Adrenal gland (tissue), 12 donors: ENCODE data around the gene ARHGAP18. TPM values are rescaled to one million over a fixed set of nuclear protein-coding genes. Genes with fewer than 3 reads are reported as not detected.
A peak's percentile ranks its signal among the peaks of the same experiment; 100 is the strongest.

Experiments
- DNase-seq, 7 donors: peaks; one replicate each; pipeline ENCODE4 v3.0.0-alpha.2; 2019 to 2020
- H3K27ac ChIP-seq, 5 donors: fragments of 200-600 bp; sonication (generic) in 4 of 5; 1 replicate in 3 of 5; 2 replicates in 2 of 5; pipeline versions ENCODE4 v1.5.1 to v1.8.0; 2016 to 2020; ENCODE audit warnings: mild to moderate bottlenecking in 1 of 5
- H3K27me3 ChIP-seq: fragments of 200-600 bp; 2 replicates; pipeline ENCODE4 v1.8.0; 2021
- H3K36me3 ChIP-seq, 2 donors: fragments of 200-600 bp; replicated peaks in 1 of 2; 1 replicate in 1 of 2; 2 replicates in 1 of 2; pipeline versions ENCODE4 v1.5.1 to v1.8.0; 2018 to 2022
- H3K4me1 ChIP-seq, 2 donors: fragments of 200-600 bp; replicated peaks in 1 of 2; 1 replicate in 1 of 2; 2 replicates in 1 of 2; pipeline versions ENCODE4 v1.5.1 to v1.8.0; 2018 to 2021
- H3K4me3 ChIP-seq, 4 donors: fragments of 200-600 bp; sonication (generic) in 3 of 4; one replicate each; pipeline ENCODE4 v1.5.1; 2016 to 2018
- H3K9me3 ChIP-seq, 3 donors: fragments of 200-600 bp; sonication (generic) in 1 of 3; replicated peaks in 1 of 3; 1 replicate in 2 of 3; 2 replicates in 1 of 3; pipeline versions ENCODE4 v1.5.1 to v1.8.0; 2016 to 2021
- POLR2A ChIP-seq, 2 donors: fragments of 450-650 bp; IDR thresholded peaks; one replicate each; pipeline ENCODE4 v1.6.1; 2017; ENCODE audit warnings: antibody characterized with exemption in 2 of 2, mild to moderate bottlenecking in 2 of 2, moderate library complexity in 1 of 2
- whole genome bisulfite sequencing, 4 donors: extraction: QIAGEN DNeasy Blood & Tissue Kit in 2 of 4; methylation state at CpG; one replicate each; pipeline versions ENCODE4 v1.1.5 to v1.1.7; 2013 to 2017; 5-methylcytosine and 5-hydroxymethylcytosine counted together
- intact Hi-C, 2 donors: fragments of 100-400 bp; cut with DNase I; formaldehyde crosslinking; loops; one replicate each; pipeline versions ENCODE4 v1.14.1 to v1.15.0; 2022 to 2023
- polyA plus RNA-seq, 3 donors: library from polyadenylated mRNA; stranded (reverse); fragments of 200-250 nt in 2 of 3; fragments of 350-450 nt in 1 of 3; fragmentation: Illumina TruSeq in 1 of 3; extraction: RNeasy Lipid Tissue Mini Kit (QIAGEN cat#74804) in 1 of 3; gene quantifications; one replicate each; pipeline ENCODE4 v1.2.3, GENCODE V29; 2013 to 2014
- total RNA-seq, 9 donors: library from RNA; depleted of rRNA in 4 of 9; stranded (reverse); fragments of >200 nt in 4 of 9; fragments of 120-200 nt in 1 of 9; fragmentation: NEBNext Ultra II Directional in 1 of 9; extraction: Animal tissue kit (Norgen Biotek cat#: 25700) in 1 of 9; gene quantifications; one replicate each; pipeline versions ENCODE4 v1.1.0 to v1.2.4, GENCODE V29; 2013 to 2023
- TF ChIP-seq, protein P1 (sequence below), 6 experiments: fragments of 450-650 bp in 4 of 6; fragments of 200-600 bp in 2 of 6; sonication (generic) in 1 of 6; IDR thresholded peaks; 1 replicate in 5 of 6; 2 replicates in 1 of 6; pipeline versions ENCODE4 v1.5.1 to v1.8.0; 2016 to 2021; ENCODE audit warnings: antibody characterized with exemption in 6 of 6, mild to moderate bottlenecking in 2 of 6, moderate library complexity in 1 of 6
- donor health status: healthy with polysubstance abuse.
- donor health status: Bipolar disorder and iron deficiency.
- donor health status: DM: yes; HTN: yes; CAD: no.
- donor health status: DM: no; HTN: no; CAD: no.
- donor health status: DM: no; HTN: no; CAD: no.
- donor health status: DM: yes; HTN: yes; CAD: no.

Gene ARHGAP18
- total and polyA plus RNA-seq, 12 donors = 22.0 to 101 (median 75.8) TPM

DNA sequence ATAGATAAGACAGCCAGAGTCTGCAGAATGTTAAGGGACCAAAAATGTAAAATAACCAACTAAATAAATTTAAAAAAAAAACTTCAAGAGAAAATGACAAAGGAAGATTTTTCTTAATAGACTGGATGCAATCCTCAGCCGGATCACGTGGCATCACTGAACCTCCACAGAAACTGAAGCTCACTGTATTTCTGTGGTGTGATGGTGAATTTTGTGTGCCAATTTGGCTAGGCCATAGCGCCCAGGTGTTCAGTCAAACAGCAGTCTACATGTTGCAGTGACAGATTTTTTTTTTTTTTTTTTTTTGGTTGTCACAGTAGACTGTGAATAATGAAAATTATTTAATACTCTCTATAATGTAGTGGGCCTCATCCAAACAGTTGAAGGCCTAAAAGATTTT, 95.5 kb downstream of the ARHGAP18 start:
- H3K9me3 ChIP-seq = no peaks in the 10 kb centered on the region
- DNase-seq = no peak
- H3K27me3 ChIP-seq = no peaks in the 10 kb centered on the region
- no peak overlapping the region for H3K27ac ChIP-seq
- peaks cover 0 to 9% of the 10 kb centered on the region in 2 donors for H3K4me1 ChIP-seq
- 83 to 94% (median 90%) methylated on average over 3 of the region's 3 CpGs for WGBS, 4 donors
- H3K36me3 ChIP-seq = peaks cover 0 to 6% of the 10 kb centered on the region in 2 donors
- TF ChIP-seq, protein P1, sequence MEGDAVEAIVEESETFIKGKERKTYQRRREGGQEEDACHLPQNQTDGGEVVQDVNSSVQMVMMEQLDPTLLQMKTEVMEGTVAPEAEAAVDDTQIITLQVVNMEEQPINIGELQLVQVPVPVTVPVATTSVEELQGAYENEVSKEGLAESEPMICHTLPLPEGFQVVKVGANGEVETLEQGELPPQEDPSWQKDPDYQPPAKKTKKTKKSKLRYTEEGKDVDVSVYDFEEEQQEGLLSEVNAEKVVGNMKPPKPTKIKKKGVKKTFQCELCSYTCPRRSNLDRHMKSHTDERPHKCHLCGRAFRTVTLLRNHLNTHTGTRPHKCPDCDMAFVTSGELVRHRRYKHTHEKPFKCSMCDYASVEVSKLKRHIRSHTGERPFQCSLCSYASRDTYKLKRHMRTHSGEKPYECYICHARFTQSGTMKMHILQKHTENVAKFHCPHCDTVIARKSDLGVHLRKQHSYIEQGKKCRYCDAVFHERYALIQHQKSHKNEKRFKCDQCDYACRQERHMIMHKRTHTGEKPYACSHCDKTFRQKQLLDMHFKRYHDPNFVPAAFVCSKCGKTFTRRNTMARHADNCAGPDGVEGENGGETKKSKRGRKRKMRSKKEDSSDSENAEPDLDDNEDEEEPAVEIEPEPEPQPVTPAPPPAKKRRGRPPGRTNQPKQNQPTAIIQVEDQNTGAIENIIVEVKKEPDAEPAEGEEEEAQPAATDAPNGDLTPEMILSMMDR (IDR thresholded peaks at IDR 0.05) = no peak
- no peak for TF ChIP-seq POLR2A (IDR thresholded peaks at IDR 0.05)
- intact Hi-C loops = no loop called here
- H3K4me3 ChIP-seq = no peak overlapping the region

DNA sequence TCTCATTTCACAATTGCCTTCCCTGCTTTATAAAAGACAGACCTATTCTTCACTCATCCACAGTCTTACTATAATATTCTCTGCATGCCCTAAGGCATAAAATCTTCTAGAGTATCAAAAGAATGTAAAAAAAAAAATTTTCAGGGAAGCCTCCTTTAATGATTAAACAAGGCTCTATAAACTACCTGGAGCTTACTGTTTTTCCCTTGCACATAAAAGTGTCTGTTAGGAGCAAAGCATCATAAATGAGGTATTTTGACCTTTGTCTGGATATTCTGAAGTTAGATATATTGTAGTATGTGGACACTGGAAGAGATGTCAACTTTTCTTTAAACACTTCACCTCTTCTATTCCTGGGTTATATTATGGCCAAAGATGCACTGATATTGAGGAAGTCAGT, 97.5 kb downstream of the ARHGAP18 start:
- DNase-seq = no peak
- Histone ChIP-seq H3K27me3 (no peaks in the 10 kb centered on the region), H3K27ac (no peak overlapping the region), H3K4me3 (no peak overlapping the region), H3K36me3 (peaks cover 0 to 6% of the 10 kb centered on the region in 2 donors), H3K4me1 (peaks cover 6 to 22% of the 10 kb centered on the region in 2 donors), H3K9me3 (no peaks in the 10 kb centered on the region)
- intact Hi-C loops = no loop called here
- TF ChIP-seq, protein P1 (IDR thresholded peaks at IDR 0.05) = no peak
- no peak for TF ChIP-seq POLR2A (IDR thresholded peaks at IDR 0.05)

DNA sequence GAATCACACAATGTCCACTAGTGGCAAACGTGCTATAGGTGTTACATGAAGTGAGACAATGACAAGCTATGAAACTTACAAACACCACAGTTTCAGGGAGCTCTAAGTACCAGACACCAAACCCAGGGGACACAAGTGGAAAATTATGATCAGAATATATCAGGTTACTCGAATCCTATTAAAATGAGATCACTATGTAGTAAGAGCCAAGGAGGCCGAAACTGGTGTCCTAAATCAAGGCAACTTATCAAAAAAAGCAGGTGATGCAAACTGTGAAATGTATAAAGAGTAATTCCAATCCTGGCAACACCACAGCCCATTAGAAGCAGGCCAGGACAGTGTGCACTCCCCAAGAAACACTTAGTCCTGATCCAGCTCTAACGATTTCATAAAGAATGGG, 100.3 kb downstream of the ARHGAP18 start:
- Histone ChIP-seq H3K36me3 (peaks cover 0 to 14% of the 10 kb centered on the region in 2 donors), H3K4me3 (no peak overlapping the region), H3K27me3 (no peaks in the 10 kb centered on the region), H3K27ac (peak overlapping the region in 2 of 5 donors; percentile 1 to 29), H3K9me3 (no peaks in the 10 kb centered on the region), H3K4me1 (peaks cover 6 to 25% of the 10 kb centered on the region in 2 donors)
- no peak for TF ChIP-seq POLR2A (IDR thresholded peaks at IDR 0.05)
- TF ChIP-seq, protein P1 (IDR thresholded peaks at IDR 0.05) = no peak
- intact Hi-C loops = loop anchor here in 1 of 2 donors (10.0 kb wide), 1 partner anchor 405 kb away; the partner anchor contains the start of gene L3MBTL3
- 67 to 78% (median 73%) methylated on average over 4 of the region's 4 CpGs for WGBS, 4 donors
- no peak for DNase-seq

DNA sequence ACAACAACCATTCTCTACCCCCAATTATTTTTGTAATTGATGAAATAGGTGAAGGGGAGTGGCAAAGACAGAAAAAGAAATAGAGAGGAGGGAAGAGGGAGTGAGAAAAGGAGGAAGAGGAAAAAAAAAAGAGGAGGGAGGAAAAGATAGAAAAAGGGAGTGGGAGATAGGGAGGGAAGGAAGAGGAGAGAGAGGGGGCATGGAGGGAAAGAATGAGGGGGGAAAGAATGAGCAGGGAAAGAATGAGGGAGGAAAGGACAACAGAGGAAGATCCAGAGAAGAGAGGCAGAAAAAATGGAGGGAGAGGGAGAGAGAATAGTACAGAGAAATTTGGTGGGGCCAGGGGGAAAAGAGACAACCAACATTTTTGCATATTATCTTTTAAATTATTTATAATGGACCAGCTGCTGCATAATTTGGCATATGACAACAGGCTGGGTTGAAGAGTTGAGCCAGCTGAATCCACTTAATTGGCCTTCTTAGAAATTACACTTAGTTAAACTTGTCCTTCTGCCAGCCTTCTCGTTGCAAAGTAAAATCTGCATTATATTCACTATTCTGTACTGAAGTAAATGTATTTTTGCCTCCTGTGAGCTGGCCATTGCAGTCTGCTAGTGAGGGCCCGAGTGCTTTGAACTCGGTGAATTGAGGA, 101.0 kb downstream of the ARHGAP18 start:
- intact Hi-C loops = loop anchor here in 1 of 2 donors (10.0 kb wide), 1 partner anchor 406 kb away; the partner anchor contains the start of gene L3MBTL3
- TF ChIP-seq POLR2A (IDR thresholded peaks at IDR 0.05) = no peak
- TF ChIP-seq, protein P1 (IDR thresholded peaks at IDR 0.05) = no peak
- 68 to 80% (median 79%) methylated on average over 3 of the region's 3 CpGs for WGBS, 4 donors
- Histone ChIP-seq H3K4me3 (no peak overlapping the region), H3K9me3 (no peaks in the 10 kb centered on the region), H3K4me1 (peaks cover 6 to 22% of the 10 kb centered on the region in 2 donors), H3K27ac (peak overlapping the region in 2 of 5 donors; percentile 1 to 29), H3K36me3 (peaks cover 0 to 14% of the 10 kb centered on the region in 2 donors), H3K27me3 (no peaks in the 10 kb centered on the region)
- DNase-seq = no peak
